Activated CD4-positive, alpha-beta T cell treated with anti-CD3 and anti-CD28 coated beads for 24 hours (primary cell): ENCODE measurements around the gene LCE1D.

Experiments used
- DNase-seq, 2 donors: peaks; one replicate each; pipeline ENCODE4 v3.0.0-alpha.2; 2020; ENCODE audit warnings: low read depth in 2 of 2

The LCE1D gene

GRCh38 chr1:152796421-152796820 lies at the start of gene LCE1D:
Gene LCE1D, plus strand, starts transcription at chr1:152796721. Its CDS starts 1,074 bp downstream, at chr1:152797795.
- DNase-seq, result no peak

GRCh38 chr1:152747831-152748230 lies 48.7 kb upstream of the LCE1D start:
- DNase-seq, result no peak

- no peak for DNase-seq
Observed at GRCh38 chr1:152752225-152752624, 44.3 kb upstream of the LCE1D start.

GRCh38 chr1:152753586-152753985 lies 42.9 kb upstream of the LCE1D start:
- DNase-seq, result no peak

- no peak for DNase-seq
Observed at GRCh38 chr1:152756872-152757271, 39.6 kb upstream of the LCE1D start.

- no peak for DNase-seq
Observed at GRCh38 chr1:152757747-152758146, 38.8 kb upstream of the LCE1D start, which contains the start of gene KPRP. Gene KPRP, plus strand, starts transcription at chr1:152758025. Its CDS starts 1,564 bp downstream, at chr1:152759589.

GRCh38 chr1:152758636-152759035 lies 37.9 kb upstream of the LCE1D start:
- no peak for DNase-seq

GRCh38 chr1:152759453-152760173 lies 36.9 kb upstream of the LCE1D start:
- no peak for DNase-seq

GRCh38 chr1:152760551-152761190 lies 35.9 kb upstream of the LCE1D start:
- DNase-seq, result no peak

GRCh38 chr1:152761609-152762213 lies 34.8 kb upstream of the LCE1D start:
- no peak for DNase-seq

GRCh38 chr1:152768847-152769533 lies 27.5 kb upstream of the LCE1D start:
- DNase-seq, result no peak

GRCh38 chr1:152770411-152770810 lies 26.1 kb upstream of the LCE1D start:
- DNase-seq, result no peak

GRCh38 chr1:152774875-152775274 lies 21.6 kb upstream of the LCE1D start, which contains the start of gene LCE1F:
Gene LCE1F, plus strand, starts transcription at chr1:152775140. Its CDS starts 1,232 bp downstream, at chr1:152776372.
- DNase-seq, result no peak

GRCh38 chr1:152776361-152776760 lies 20.2 kb upstream of the LCE1D start:
- no peak for DNase-seq

GRCh38 chr1:152777510-152778137 lies 18.9 kb upstream of the LCE1D start:
- no peak for DNase-seq

GRCh38 chr1:152783095-152783494 lies 13.4 kb upstream of the LCE1D start:
- DNase-seq, result no peak

GRCh38 chr1:152786077-152786476 lies 10.4 kb upstream of the LCE1D start, which contains the start of gene LCE1E:
Gene LCE1E, plus strand, starts transcription at chr1:152786257. Its CDS starts 1,043 bp downstream, at chr1:152787300.
- DNase-seq, result no peak

- no peak for DNase-seq
Observed at GRCh38 chr1:152795686-152796085, 835 bp upstream of the LCE1D start.

- DNase-seq, result no peak
Observed at GRCh38 chr1:152801333-152801732, 4.8 kb downstream of the LCE1D start.

GRCh38 chr1:152806576-152806975 lies 10.1 kb downstream of the LCE1D start, which contains the start of gene LCE1C:
Gene LCE1C, minus strand, starts transcription at chr1:152806651. Its CDS starts 1,173 bp downstream, at chr1:152805478.
- DNase-seq, result no peak

GRCh38 chr1:152811050-152811449 lies 14.5 kb downstream of the LCE1D start:
- DNase-seq, result no peak
